Measurements from ENCODE around the gene CDK5RAP2. TPM values are rescaled to one million over a fixed set of nuclear protein-coding genes. Genes with fewer than 3 reads are reported as not detected.

The CDK5RAP2 gene
- total RNA-seq, 2 experiments from 2014 or later = 76.0 to 81.6 TPM

DNA sequence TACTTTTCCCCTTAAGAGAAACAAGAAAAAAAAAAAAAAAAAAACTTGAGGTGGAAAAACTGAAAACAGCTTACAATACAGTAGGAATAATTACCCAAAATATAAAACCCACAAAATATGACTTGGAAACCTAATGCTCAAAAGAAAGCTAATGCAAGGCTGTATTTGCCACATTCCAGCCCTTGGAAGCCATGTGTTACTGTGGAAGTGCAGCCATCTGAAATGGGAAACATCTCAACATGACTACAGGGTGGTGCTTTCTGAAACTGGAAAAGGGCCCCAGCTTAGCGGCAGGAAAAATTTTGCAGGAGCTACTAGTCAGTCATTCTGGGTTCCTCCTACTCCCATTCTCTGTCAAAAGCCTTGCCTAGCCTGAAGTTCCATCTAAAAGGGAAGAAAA, 20.4 kb downstream of the CDK5RAP2 start:
- intact Hi-C loops (cut with micrococcal nuclease; ENCODE audit: unreplicated experiment) = no loop called here
- Histone ChIP-seq H3K27ac (ENCODE audit: low read depth, low read length, poor library complexity, severe bottlenecking) (no peak overlapping the region), H3K9me3 (ENCODE audit: low read length) (no peaks in the 10 kb centered on the region), H3K79me2 (ENCODE audit: insufficient read depth, low read depth, low read length) (peaks cover 14% of the 10 kb centered on the region; the same call in 1 of the 2 replicates), H3K36me3 (ENCODE audit: insufficient read depth, low read length) (peaks cover 80% of the 10 kb centered on the region), H3K4me2 (ENCODE audit: low read length) (no peak overlapping the region), H3K4me1 (ENCODE audit: insufficient read depth, low read length, poor library complexity, severe bottlenecking) (no peaks in the 10 kb centered on the region), H2AFZ (ENCODE audit: low read length) (no peak overlapping the region), H3K9me2 (ENCODE audit: insufficient read depth, low read length) (no peaks in the 10 kb centered on the region), H4K20me1 (ENCODE audit: insufficient read depth, low read length) (no peaks in the 10 kb centered on the region), H3K4me3 (ENCODE audit: low read depth, low read length, poor library complexity, severe bottlenecking) (no peak overlapping the region)
- no peak for DNase-seq (ENCODE audit: low spot score)
- POLR2A ChIA-PET = interaction anchor here (0.6 to 1.1 kb wide), 3 partner anchors 20 to 99 kb away, joined by 3 to 6 read pairs (median 3); partner anchors contain the start of gene CDK5RAP2
- no peak for TF ChIP-seq CTCF (conservative IDR thresholded peaks at IDR 0.05; ENCODE audit: low read length)
- TF ChIP-seq EZH2phosphoT487 (IDR thresholded peaks at IDR 0.05; ENCODE audit: borderline replicate concordance, low read depth, low read length) = no peak
- CTCF ChIA-PET (ENCODE audit: unreplicated experiment) = interaction anchor here (0.9 kb wide), 1 partner anchor 26 kb away, joined by 3 read pairs; no protein-coding TSS in a partner anchor
- BruUV-seq (replicated peaks) = no TSS peak

DNA sequence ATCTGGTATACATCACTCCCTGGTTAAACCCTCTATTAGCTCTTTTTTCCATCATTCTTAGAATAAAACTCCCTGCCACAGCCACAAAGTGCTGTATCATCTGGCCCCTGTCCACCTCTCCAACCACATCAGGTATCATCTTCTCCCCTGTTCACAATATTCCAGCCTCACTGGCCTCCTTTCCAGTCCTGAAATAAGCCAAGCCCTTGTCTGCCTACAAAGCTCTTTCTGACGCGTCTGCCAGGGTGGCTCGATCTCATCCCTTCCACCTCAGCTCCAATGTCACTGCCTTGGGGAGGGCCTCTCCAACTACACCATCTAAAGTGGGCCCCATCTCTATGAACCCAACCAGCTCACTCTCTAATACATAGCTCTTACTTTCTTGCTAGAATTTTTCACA, 21.5 kb downstream of the CDK5RAP2 start:
- no peak for TF ChIP-seq CTCF (conservative IDR thresholded peaks at IDR 0.05; ENCODE audit: low read length)
- TF ChIP-seq EZH2phosphoT487 (IDR thresholded peaks at IDR 0.05; ENCODE audit: borderline replicate concordance, low read depth, low read length) = no peak
- no peak overlapping the region for H2AFZ ChIP-seq (ENCODE audit: low read length)
- H3K79me2 ChIP-seq (ENCODE audit: insufficient read depth, low read depth, low read length) = 0 out of 2 replicates have a peak, but pooled peaks cover 12% of the 10 kb centered on the region
- H3K4me2 ChIP-seq (ENCODE audit: low read length) = no peak overlapping the region
- ChIA-PET POLR2A (interaction anchor here (0.6 to 1.8 kb wide), 2 partner anchors 8 to 235 kb away, joined by 3 to 5 read pairs; no protein-coding TSS in a partner anchor), CTCF (ENCODE audit: unreplicated experiment) (no interaction called here)
- no peaks in the 10 kb centered on the region for H4K20me1 ChIP-seq (ENCODE audit: insufficient read depth, low read length)
- H3K4me3 ChIP-seq (ENCODE audit: low read depth, low read length, poor library complexity, severe bottlenecking) = no peak overlapping the region
- intact Hi-C loops (cut with micrococcal nuclease; ENCODE audit: unreplicated experiment) = no loop called here
- peaks cover 79% of the 10 kb centered on the region for H3K36me3 ChIP-seq (ENCODE audit: insufficient read depth, low read length)
- H3K9me3 ChIP-seq (ENCODE audit: low read length) = no peaks in the 10 kb centered on the region
- no peaks in the 10 kb centered on the region for H3K4me1 ChIP-seq (ENCODE audit: insufficient read depth, low read length, poor library complexity, severe bottlenecking)
- H3K9me2 ChIP-seq (ENCODE audit: insufficient read depth, low read length) = no peaks in the 10 kb centered on the region
- BruUV-seq (replicated peaks) = no TSS peak
- no peak overlapping the region for H3K27ac ChIP-seq (ENCODE audit: low read depth, low read length, poor library complexity, severe bottlenecking)
- no peak for DNase-seq (ENCODE audit: low spot score)

DNA sequence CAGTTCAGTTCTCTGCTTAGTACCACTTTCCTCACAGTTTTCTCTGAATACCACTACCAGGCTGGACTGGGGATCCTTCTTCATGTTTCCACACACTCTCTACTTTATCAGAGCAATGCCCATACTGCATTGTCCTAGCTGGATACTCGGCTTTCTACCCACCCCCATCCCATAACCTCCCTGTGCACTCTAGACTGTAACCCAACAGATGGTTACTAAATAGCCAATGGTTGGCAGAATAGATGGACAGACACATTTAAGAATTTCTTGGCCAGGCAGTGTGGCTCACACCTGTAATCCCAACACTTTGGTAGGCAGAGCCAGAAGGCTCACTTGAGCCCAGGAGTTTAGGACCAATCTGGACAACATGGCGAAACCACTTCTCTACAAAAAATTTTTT, 22.8 kb downstream of the CDK5RAP2 start:
- Histone ChIP-seq H3K27ac (ENCODE audit: low read depth, low read length, poor library complexity, severe bottlenecking) (no peak overlapping the region), H3K4me1 (ENCODE audit: insufficient read depth, low read length, poor library complexity, severe bottlenecking) (no peaks in the 10 kb centered on the region), H3K9me3 (ENCODE audit: low read length) (no peaks in the 10 kb centered on the region), H3K79me2 (ENCODE audit: insufficient read depth, low read depth, low read length) (0 out of 2 replicates have a peak, but pooled peaks cover 12% of the 10 kb centered on the region), H3K4me2 (ENCODE audit: low read length) (no peak overlapping the region), H3K36me3 (ENCODE audit: insufficient read depth, low read length) (peaks cover 77% of the 10 kb centered on the region), H2AFZ (ENCODE audit: low read length) (no peak overlapping the region), H4K20me1 (ENCODE audit: insufficient read depth, low read length) (no peaks in the 10 kb centered on the region), H3K4me3 (ENCODE audit: low read depth, low read length, poor library complexity, severe bottlenecking) (no peak overlapping the region), H3K9me2 (ENCODE audit: insufficient read depth, low read length) (no peaks in the 10 kb centered on the region)
- BruUV-seq (replicated peaks) = no TSS peak
- CTCF ChIA-PET (ENCODE audit: unreplicated experiment) = no interaction called here
- no peak for DNase-seq (ENCODE audit: low spot score)
- TF ChIP-seq CTCF (conservative IDR thresholded peaks at IDR 0.05; ENCODE audit: low read length) (no peak), EZH2phosphoT487 (IDR thresholded peaks at IDR 0.05; ENCODE audit: borderline replicate concordance, low read depth, low read length) (no peak)
- POLR2A ChIA-PET = interaction anchor here (0.6 to 0.7 kb wide), 2 partner anchors 96 to 187 kb away, joined by 3 to 4 read pairs; no protein-coding TSS in a partner anchor
- intact Hi-C loops (cut with micrococcal nuclease; ENCODE audit: unreplicated experiment) = no loop called here

Measured in OCI-LY7 (cell line).